Amniotic epithelial cell (primary cell): ENCODE results near the gene H1-8.
"Not testable (repeated sequence)": the region's sequence is repeated elsewhere in the genome, so short reads cannot be mapped to it uniquely, and the experiment has no call there.

Experiments
- DNase-seq: peaks from one replicate; pipeline ENCODE4 v3.0.0-alpha.2; 2010; ENCODE audit warnings: low read depth

Gene H1-8

DNA sequence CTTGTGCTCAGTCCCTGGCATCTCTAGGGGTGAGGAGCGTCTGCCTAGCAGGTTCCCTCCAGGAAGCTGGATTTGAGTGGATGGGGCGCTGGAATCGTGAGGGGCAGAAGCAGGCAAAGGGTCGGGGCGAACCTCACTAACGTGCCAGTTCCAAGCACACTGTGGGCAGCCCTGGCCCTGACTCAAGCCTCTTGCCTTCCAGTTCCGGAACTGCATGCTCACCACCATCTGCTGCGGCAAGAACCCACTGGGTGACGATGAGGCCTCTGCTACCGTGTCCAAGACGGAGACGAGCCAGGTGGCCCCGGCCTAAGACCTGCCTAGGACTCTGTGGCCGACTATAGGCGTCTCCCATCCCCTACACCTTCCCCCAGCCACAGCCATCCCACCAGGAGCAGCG lies 9.6 kb upstream of the H1-8 start:
- no peak for DNase-seq

DNA sequence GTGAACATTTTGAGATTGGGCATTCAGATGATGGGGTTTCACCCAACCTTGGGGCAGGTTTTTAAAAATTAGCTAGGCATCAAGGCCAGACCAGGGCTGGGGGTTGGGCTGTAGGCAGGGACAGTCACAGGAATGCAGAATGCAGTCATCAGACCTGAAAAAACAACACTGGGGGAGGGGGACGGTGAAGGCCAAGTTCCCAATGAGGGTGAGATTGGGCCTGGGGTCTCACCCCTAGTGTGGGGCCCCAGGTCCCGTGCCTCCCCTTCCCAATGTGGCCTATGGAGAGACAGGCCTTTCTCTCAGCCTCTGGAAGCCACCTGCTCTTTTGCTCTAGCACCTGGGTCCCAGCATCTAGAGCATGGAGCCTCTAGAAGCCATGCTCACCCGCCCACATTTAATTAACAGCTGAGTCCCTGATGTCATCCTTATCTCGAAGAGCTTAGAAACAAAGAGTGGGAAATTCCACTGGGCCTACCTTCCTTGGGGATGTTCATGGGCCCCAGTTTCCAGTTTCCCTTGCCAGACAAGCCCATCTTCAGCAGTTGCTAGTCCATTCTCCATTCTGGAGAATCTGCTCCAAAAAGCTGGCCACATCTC lies 8.4 kb upstream of the H1-8 start:
- DNase-seq: no peak

DNA sequence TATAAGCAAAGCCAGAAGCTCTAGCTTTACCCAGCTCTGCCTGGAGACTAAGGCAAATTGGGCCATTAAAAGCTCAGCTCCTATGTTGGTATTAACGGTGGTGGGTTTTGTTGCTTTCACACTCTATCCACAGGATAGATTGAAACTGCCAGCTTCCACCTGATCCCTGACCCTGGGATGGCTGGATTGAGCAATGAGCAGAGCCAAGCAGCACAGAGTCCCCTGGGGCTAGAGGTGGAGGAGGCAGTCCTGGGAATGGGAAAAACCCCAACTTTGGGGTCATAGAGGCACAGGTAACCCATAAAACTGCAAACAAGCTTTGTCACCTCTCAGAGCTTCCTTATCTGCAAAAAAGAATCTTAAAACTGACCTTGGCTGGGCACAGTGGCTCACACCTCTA lies 7.9 kb upstream of the H1-8 start:
- DNase-seq: no peak

DNA sequence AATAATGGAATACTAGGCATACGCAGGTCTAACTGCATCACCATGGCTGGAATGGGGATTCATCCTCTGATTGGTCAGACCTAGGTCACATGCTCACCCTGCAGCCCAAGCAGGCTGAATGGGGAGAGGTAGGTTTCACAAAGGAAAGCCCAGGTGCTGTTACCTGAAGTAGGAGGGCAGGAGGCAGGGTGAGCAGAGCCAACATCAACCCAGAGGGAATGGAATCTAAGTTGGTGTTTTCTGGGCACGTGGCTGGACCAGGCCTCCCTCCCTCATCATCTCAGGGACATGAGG lies 6.7 kb upstream of the H1-8 start:
- DNase-seq: no peak

DNA sequence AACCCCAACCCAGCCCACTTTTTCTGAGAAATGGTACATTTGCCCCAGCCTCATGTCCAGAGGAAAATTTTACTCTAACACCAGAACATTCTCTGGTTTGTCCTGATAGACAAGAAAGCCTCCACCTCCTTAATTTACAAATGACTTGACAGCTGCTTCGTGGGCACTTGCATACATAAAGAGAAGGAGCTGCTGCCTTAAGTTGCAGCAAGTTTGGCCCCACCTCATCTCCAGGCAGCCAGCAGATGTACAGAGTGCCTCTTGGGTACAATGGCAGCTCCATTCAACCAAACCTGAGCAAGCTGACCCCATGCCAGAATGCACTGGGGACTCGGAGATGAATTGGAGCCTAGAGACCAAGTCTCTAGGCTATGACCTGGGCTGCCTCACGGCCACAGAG lies 6.2 kb upstream of the H1-8 start:
- no peak for DNase-seq

DNA sequence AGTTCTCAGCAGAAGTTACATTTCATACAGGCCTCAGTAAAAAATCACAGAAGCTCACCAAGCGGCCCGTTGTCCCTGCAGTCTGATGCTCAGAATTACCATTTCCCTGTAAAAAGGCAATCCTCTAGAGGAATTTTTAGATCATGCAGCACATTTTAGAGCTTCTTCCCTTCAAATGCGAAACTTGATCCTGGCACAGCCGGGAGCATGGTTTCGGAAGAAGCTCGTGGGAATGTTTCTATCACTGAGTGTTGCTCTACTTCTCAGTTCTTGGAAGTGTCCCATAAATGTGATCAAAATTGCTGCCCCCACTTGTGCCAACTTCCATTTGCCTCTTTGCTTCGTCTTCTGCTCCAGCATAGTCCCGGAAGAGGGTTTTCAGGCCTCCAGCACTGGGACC lies 3.8 kb upstream of the H1-8 start:
- no peak for DNase-seq

DNA sequence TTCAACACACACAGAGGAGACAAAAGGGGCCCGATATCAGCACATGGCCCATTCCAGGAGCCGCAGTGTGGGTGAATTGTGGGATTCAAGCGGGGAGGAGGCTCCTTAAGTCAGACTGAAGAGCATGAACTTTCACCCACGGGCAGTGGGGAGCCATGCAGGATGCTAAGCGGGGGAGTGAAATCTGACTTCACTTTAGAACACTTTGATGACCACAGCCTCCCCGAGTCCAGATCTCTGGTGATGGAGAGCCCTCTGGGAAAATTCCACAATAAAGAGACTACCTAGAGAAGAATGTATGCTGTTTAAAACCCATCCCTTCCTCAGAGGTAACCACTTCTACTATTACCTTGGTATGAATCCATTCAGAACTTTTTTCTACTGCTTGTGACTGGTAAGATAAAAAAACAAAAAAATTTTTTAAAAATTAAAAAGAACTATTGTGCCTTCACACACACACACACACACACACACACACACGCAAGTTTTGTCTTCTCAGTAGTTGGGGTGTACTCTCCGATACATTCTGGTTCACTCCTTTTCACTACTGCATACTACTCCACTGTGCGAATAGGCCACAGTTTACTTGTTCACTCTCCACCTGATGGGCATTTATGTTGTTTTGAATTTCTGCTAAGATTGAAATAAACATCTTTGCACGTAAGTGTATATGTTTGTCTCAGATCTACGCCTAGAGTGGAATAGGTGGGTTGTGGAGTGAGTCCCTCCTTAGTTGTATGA lies 2.0 kb upstream of the H1-8 start:
- DNase-seq: peak; percentile 58

DNA sequence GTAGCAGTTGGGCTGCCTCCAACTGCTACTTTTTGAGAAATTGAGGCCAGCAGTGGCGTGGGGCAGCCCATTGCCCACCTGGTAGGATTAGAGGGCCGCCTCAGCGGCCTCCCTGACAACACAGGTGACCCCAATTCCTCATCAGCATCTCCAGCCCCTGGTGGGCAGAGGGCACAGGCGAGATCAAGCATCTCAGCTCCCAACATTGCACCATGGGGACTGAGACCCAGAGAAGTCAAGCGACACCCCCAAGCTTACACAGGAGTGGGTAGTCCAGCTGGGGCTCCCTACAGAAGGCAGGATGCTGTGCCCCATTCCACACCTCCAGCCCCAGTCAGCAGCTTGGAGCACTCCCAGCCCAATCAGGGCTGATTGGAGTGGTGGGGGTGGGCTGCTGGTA lies 228 bp upstream of the H1-8 start:
- DNase-seq: no peak

DNA sequence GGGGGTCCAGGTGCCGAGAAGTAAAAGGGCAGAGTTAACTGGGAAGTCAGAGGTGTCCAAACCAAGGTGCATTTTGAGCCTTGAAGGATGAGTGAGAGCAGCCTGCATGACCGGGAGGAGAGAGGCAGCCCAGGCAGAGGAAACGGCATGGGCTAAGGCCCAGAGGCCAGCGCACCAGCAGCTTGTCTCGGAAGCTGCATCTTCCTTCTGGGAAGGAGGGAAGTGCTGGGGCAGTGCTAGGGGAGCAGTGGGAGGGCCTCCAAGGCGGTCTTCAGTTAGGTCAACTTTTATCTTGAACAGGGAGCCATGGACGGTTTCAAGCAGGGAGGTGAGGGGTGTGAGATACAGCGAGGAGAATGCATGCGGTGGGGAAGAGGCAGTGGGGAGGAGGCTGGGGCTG lies 1.0 kb downstream of the H1-8 start:
- no peak for DNase-seq

DNA sequence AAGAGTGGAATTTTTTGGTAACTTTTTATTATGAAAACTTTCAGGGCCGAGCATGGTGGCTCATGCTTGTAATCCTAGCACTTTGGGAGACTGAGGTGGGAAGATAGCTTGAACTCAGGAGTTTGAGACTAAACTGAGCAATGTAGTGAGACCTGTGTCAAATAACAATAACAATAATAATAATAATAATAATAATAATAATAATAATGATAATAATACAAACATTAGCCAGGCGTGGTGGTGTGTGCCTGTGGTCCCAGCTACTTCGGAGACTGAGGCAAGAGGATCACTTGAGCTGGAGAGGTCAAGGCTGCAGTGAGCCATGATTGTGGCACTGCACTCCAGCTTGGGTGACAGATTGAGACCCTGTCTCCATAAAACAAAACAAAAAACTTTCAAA lies 3.0 kb downstream of the H1-8 start:
- not testable (repeated sequence) for DNase-seq

DNA sequence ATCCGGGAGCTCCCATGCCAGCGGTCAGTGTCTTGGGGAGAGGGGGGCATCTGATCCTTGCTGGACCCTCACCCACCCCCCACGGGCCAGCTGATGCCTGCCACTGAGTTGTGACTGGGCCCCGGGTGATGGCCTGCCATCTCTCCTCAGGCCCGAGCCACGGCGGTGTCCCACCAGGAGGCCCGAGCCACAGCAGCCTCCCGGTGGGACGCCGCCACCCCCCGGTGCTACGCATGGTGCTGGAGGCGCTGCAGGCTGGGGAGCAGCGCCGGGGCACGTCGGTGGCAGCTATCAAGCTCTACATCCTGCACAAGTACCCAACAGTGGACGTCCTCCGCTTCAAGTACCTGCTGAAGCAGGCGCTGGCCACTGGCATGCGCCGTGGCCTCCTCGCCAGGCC lies 4.3 kb downstream of the H1-8 start:
- DNase-seq: no peak

DNA sequence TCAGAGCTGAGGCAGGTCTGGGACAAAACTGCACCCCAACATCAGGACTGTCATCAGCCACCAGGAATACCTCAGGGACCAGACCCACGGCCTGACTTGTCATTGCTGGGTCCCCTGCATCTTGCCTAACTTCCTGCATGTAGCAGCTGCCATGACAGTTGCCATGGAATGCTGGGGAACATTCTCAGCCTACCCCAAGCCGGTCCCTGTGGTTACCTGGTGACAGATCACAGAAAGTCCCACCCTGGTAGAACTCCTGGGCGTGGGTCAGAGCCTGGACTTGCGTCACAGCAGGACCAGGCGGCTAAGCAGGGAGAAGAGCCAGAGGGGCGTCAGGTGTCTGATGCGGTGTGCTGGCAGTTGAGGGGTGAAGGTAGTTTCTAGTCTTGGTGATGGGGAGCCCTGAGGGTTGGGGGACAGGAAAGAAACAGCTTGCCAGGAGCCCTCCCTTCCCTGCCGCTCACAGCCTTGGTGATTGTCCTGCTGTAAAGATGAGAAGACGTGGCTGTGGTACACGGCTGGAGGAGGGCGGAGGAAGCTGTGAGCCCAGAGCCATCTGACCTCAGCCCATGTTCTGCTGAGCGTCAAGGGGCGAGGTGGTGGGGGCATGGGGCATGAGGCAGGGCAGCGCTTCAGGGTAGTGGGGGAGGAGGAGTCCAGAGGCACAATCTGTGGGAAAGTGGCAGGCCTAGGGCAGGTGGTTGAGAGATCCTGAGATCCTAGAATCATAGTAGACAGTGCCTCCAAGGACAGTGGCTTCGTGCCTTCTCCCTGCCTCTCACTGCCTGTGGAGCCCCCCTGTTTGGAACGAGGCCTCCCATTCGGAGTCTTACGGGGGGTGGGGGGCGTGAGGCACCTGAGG lies 5.4 kb downstream of the H1-8 start:
- no peak for DNase-seq

DNA sequence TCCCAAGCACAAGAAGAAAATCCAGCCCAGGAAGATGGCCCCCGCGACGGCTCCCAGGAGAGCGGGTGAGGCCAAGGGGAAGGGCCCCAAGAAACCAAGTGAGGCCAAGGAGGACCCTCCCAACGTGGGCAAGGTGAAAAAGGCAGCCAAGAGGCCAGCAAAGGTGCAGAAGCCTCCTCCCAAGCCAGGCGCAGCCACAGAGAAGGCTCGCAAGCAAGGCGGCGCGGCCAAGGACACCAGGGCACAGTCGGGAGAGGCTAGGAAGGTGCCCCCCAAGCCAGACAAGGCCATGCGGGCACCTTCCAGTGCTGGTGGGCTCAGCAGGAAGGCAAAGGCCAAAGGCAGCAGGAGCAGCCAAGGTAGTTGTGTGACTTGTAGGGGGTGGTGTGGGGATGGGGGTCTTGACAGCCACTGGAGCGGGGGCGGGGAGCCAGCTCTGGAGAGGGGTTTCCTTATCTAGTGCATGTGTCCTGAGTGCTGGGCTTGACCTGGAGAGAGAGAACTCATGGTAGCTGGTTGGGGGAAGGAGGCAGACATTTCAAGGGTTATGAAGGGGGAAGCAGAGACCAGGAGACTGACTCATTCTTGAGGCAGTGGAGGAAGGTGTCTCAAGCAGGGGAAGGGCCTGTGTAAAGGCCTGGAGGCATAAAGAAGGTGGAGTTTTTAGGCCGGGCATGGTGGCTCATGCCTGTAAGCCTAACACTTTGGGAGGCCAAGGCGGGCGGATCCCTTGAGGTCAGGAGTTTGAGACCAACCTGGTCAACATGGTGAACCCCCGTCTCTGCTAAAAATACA lies 6.2 kb downstream of the H1-8 start:
- peak; percentile 61 for DNase-seq

DNA sequence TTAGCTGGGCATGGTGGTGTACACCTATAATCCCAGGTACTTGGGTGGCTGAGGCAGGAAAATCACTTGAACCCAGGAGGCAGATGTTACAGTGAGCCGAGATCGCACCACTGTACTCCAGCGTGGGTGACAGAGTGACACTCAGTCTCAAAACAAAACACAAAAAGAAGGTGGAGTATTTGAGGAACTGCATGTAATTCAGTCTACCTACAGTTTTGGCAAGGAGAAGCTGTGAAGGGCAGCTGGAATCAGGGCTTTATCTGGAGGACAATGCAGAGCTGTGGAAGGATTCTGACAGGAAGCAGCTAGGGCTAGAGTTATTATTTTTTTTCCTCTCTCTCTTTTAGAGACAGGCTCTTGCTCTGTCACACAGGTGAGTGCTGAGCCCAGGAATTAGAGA lies 6.8 kb downstream of the H1-8 start:
- DNase-seq: no peak

DNA sequence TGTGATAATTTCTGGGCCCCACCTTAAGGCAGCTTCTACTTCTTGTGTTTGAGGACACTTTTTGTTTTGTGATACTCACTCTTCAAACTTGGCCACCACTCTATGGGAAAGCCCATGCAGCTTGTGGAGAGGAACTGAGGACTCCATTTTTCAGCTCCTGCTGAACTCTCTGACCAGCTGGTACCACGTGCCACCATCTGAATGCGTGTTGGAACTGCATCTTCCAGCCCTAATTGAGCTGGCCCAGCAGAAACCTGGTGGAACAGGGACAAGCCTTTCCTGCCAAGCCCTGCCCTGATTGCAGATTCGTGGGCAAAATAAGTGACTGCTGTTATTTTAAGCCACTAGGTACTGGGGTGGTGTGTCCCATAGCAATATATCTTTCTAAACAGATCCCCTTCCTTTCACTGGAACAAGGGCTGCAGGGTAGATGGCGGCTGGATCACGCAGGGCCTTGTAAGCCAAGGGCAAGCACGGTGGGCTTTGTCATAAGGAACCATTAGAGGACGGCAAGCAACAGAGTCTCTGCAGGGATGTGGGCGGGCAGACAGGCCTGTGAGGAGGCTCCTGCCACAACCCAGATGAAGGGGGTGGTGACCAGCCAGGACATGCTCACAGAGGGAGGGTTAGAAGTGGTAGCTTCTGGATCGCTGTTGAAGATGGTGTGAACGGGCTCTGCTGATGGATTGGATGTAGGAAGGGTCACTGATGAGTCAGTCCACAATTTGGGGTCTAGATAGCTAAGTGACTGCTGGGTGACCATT lies 9.5 kb downstream of the H1-8 start:
- DNase-seq: no peak

DNA sequence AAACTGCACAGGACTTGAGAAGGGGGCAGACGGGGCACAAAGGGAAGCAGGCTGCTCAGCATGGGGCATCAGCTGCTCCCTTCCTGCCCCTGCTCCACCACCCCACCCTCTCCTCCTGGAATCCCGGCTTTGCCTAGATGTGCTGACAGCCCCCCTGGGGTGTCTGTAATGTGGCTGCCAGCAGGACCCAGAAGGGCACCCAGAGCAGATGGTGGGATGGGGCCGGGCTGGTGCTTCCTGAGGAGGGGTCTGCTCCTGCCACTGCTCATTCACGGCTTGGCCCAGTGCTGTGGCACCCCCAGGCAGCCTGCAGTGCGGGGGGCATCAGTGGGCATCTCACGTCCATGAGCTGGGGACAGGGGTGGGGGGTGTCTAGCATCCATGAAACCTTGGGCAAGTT lies 10.2 kb downstream of the H1-8 start:
- DNase-seq: no peak

DNA sequence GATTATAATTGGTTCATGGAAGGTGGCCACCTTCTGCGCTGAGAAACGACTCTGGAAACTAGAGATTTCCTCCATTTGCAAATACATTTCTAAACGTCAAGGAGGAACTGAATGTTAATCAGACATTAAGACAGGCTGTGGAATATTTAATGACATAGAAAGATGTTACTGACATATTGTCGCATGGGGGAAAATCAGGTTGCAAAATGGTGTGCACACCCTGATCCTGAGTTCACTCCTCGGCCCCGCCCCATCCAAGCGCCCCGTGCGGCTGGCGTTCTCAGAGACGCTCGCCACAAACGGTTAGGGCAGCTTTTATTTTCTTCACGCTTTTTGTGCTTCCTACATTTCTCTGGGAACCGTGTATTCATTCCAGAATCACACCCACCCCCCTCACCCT lies 10.7 kb downstream of the H1-8 start:
- no peak for DNase-seq

DNA sequence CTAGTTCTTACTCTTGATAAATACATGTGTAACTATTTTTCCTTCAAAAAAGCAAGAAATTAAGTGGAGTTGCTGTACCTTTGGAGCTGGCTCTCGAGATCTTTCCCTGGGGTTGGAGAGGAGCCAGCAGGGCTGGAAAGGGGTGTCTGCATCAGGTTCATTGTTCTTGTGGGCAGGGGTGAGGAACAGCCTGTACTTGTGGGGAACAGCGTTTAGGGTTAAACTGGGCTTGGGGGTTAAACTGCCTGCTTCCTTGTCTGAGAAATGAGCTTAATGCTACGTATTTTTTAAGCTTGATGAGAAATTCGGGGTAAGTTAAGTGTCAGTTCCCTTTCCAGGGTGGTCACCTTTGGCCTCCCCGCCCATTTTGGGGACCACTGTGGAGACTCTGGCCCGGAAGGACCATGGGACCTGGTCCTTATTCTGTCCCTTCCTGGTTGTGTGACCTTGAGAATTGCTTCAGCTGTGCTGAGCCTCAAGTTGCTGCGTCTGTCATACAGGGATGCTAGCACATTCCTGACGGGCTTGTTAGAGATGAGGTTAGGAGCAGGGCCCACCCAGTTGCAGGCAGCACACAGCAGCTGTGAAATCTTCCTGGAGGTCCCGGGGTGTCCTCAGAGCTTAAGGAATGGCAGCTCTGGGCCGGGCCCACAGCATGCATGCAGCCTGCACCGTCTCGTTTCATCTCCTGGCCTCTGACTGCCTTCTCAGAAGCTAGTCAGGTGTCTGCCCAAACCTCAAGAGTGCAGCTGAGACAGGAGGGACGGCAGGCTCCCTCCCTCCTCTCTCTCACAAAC lies 11.6 kb downstream of the H1-8 start:
- DNase-seq: peak; percentile 52

DNA sequence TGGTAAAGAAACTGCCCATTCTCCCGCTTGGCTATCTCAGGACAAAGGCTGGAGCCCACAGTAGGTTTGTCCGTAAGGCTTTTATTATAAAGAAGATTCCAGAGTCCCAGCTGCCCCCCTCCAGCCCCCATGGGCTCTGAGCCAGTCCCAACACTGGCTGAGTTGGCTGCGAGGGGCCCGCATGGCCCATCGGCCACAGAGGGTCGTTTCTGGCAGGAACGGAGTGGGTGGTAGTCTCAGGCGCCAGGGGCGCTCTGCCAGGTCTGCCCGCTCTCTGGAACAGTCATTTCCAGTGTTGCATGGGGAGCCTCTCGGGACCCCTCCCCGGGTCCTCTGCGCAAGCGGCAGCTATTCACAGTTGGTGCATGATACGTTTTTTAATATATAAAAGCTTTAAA lies 12.2 kb downstream of the H1-8 start:
- DNase-seq: no peak

DNA sequence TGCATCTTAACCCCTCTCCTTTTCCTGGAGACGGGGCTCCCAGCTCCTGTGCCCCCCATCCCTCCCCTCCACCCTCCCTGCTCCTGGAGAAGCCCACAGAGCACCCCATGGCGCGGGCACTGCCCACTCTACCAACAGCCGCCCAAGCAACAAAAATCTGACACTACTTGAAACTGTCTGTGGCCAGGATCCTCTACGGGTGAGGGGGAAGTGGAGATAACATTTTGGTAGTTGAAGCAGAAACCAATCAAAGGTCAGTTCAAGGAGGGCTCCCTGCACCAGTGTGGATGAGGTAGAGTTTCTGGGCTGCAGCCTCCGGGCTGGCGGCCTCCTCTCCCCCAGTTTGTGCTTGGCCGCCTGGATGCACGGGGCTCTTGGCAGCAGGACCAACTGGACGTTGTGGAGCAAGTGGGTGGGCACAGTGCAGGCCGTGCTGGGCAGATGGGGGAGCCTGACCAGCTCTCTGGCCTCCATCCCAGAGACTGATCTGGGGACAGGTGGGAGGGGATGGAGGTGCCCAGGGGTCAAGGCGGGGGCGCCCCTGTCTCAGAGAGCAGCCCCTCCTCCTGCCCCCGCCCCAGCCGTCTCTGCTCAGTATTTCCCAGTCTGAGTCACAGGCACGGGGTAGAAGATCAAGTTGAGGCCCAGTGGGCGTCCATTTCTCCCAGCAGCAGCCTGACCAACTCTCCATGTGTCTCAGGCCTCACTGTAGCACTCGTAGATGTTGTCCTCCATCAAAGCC lies 12.8 kb downstream of the H1-8 start:
- DNase-seq: no peak

DNA sequence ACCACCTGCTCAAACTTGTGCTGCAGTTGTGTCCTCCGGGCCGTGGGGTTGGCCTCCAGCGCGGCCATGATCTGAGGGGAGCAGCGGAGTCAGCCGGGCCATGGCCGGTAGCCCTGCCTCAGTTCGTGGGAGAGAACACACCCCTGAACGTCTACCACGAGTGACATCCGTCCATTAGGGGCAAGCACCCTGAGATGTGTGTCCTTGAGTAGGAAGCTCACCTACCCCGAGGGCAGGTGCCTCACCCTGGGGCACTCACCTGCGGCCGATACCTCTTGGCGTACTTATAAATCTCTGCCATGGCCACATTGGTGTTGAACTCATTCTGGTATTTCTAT lies 13.4 kb downstream of the H1-8 start:
- no peak for DNase-seq
